Measurements from ENCODE around the gene PLA2G2E.

- no peak for TF ChIP-seq MYC (IDR thresholded peaks at IDR 0.05; ENCODE audit: low read depth, low read length)
- TF ChIP-seq, protein P1, sequence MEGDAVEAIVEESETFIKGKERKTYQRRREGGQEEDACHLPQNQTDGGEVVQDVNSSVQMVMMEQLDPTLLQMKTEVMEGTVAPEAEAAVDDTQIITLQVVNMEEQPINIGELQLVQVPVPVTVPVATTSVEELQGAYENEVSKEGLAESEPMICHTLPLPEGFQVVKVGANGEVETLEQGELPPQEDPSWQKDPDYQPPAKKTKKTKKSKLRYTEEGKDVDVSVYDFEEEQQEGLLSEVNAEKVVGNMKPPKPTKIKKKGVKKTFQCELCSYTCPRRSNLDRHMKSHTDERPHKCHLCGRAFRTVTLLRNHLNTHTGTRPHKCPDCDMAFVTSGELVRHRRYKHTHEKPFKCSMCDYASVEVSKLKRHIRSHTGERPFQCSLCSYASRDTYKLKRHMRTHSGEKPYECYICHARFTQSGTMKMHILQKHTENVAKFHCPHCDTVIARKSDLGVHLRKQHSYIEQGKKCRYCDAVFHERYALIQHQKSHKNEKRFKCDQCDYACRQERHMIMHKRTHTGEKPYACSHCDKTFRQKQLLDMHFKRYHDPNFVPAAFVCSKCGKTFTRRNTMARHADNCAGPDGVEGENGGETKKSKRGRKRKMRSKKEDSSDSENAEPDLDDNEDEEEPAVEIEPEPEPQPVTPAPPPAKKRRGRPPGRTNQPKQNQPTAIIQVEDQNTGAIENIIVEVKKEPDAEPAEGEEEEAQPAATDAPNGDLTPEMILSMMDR (IDR thresholded peaks at IDR 0.05; ENCODE audit: low read depth, low read length): no peak
These were observed 35.3 kb downstream of the PLA2G2E start for GRCh38 chr1:19888112-19888511.

All from NB4 (cell line).